ENCODE results near the gene MYT1. TPM values are rescaled to one million over a fixed set of nuclear protein-coding genes. Genes with fewer than 3 reads are reported as not detected.

The MYT1 gene
- total and polyA plus RNA-seq, 2 of the 8 experiments (the other 6 are each of a cell fraction or from before 2014, with no cell fraction given) = 0.63 to 2.0 TPM

DNA sequence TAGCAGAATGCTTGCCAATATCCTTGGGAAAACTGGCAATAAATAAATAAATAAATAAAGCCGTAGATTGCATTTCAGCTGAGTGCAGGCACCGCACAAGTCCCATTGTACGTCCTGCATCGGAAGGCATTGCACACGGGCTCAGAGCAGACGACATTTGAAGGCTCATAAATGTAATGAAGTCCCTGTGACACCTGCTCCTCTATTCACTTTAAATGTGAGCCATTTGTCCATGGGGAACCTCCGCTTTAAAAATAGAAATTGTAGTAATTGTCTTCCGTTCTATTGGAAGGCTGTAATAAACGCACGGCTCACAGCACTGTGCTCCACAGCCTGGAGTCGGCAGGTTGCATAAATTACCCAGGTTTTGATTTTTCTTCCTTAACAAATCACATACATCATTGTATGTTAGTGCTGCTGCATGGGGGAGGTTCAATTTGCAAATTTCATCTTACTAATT lies 32.6 kb downstream of the MYT1 start:
- Histone ChIP-seq H3K27me3 (replicated peaks in 1 of 4; ENCODE audit: control insufficient read depth in 3 of 4, extremely low read depth in 1 of 4, insufficient read depth in 3 of 4, low read length in 3 of 4) (no peaks in the 10 kb centered on the region), H4K8ac (ENCODE audit: extremely low read depth, insufficient read depth, low read length) (no peak overlapping the region), H2BK12ac (ENCODE audit: low read depth, low read length) (no peak overlapping the region), H3K56ac (replicated peaks; ENCODE audit: insufficient read length, low read depth, low read length) (no peak overlapping the region), H3K4me1 (replicated peaks in 1 of 4; ENCODE audit: control insufficient read depth in 3 of 4, insufficient read depth in 4 of 4, low read length in 3 of 4) (peaks cover 0 to 9% (median 3%) of the 10 kb centered on the region in 4 experiments; a peak in 4 of 7 replicates), H2BK5ac (ENCODE audit: low read depth, low read length) (no peak overlapping the region), H4K91ac (replicated peaks; ENCODE audit: insufficient read length, low read length) (no peak overlapping the region), H4K5ac (ENCODE audit: insufficient read length, low read depth, low read length) (no peak overlapping the region), H3K4me3 (ENCODE audit: extremely low read depth in 1 of 4, insufficient read depth in 2 of 4, low read depth in 3 of 4, low read length in 4 of 4) (no peak overlapping the region), H3K79me1 (ENCODE audit: low read depth, low read length) (no peaks in the 10 kb centered on the region), H3K23me2 (ENCODE audit: low read depth, low read length) (no peaks in the 10 kb centered on the region; the same call in 1 of the 2 replicates), H3K9me3 (ENCODE audit: insufficient read depth in 2 of 2, low read depth in 1 of 2, low read length in 1 of 2) (peaks cover 0 to 6% of the 10 kb centered on the region in 2 experiments; a peak in 1 of 4 replicates), H2BK20ac (ENCODE audit: low read length) (no peak overlapping the region), H3K4me2 (ENCODE audit: insufficient read depth in 1 of 2, low read depth in 2 of 2, low read length in 2 of 2) (no peak overlapping the region), H2AK5ac (ENCODE audit: low read depth, low read length) (no peak overlapping the region), H3K4ac (replicated peaks; ENCODE audit: insufficient read length, low read depth, low read length) (no peak overlapping the region), H3K18ac (ENCODE audit: extremely low read depth, low read length) (no peak overlapping the region), H4K20me1 (replicated peaks in 1 of 2; ENCODE audit: control insufficient read depth in 1 of 2, insufficient read depth in 2 of 2, low read length in 2 of 2) (no peaks in the 10 kb centered on the region), H3K79me2 (ENCODE audit: control insufficient read depth in 1 of 2, insufficient read depth in 2 of 2, low read length in 2 of 2) (no peaks in the 10 kb centered on the region), H3K9ac (replicated peaks in 1 of 4; ENCODE audit: extremely low read depth in 1 of 4, low read depth in 3 of 4, low read length in 3 of 4) (no peak overlapping the region), H2BK120ac (replicated peaks; ENCODE audit: low read depth, low read length) (no peak overlapping the region), H3K23ac (ENCODE audit: insufficient read length) (no peak overlapping the region), H2BK15ac (ENCODE audit: low read length) (no peak overlapping the region), H3K36me3 (ENCODE audit: control insufficient read depth in 2 of 4, insufficient read depth in 4 of 4, low read length in 3 of 4) (0 out of 8 replicates have a peak, but pooled peaks cover 0 to 2% (median 0%) of the 10 kb centered on the region in 4 experiments), H2AFZ (ENCODE audit: low read length) (no peak overlapping the region), H3K27ac (ENCODE audit: low read depth, low read length) (no peak overlapping the region), H3K14ac (ENCODE audit: insufficient read length) (no peak overlapping the region)
- ChIA-PET POLR2A (ENCODE audit: partially characterized antibody) (interaction anchor here (1.4 kb wide), 1 partner anchor 27 kb away, joined by 4 read pairs; no protein-coding TSS in a partner anchor), CTCF (ENCODE audit: partially characterized antibody) (interaction anchor here (0.8 to 5.5 kb wide), 3 partner anchors 26 to 51 kb away, joined by 3 to 30 read pairs (median 5); no protein-coding TSS in a partner anchor)
- WGBS, 2 experiments (ENCODE audit: extremely low coverage in 1 of 2, insufficient coverage in 1 of 2, insufficient read length in 1 of 2, insufficient replicate concordance in 2 of 2, low coverage in 1 of 2, low lambda C conversion rate in 2 of 2, missing lambda C conversion rate in 1 of 2) = 97% methylated on average over 11 of the region's 11 CpGs; no CpG with 5 or more reads in 1 of the 2 experiments
- FAIRE-seq (no peak), DNase-seq (ENCODE audit: low read depth in 1 of 2, low spot score in 2 of 2) (no peak)
- TF ChIP-seq SP2 (IDR thresholded peaks at IDR 0.05; ENCODE audit: low read length) (no peak), SRF (IDR thresholded peaks at IDR 0.05; ENCODE audit: low read depth, low read length) (no peak), KDM5A (IDR thresholded peaks at IDR 0.05; ENCODE audit: low read length) (no peak), JUND (IDR thresholded peaks at IDR 0.05; ENCODE audit: low read length) (no peak), HDAC2 (IDR thresholded peaks at IDR 0.05; ENCODE audit: borderline replicate concordance in 1 of 2, low read depth in 2 of 2, low read length in 2 of 2) (no peak), NRF1 (IDR thresholded peaks at IDR 0.05; ENCODE audit: low read depth, low read length) (no peak)

All from H1 (cell line).